HEK293 (cell line): ENCODE measurements around the gene IRF8.

ENCODE experiments used
- TCF7L2 ChIP-seq: IDR thresholded peaks from 2 replicates; pipeline ENCODE4 v1.6.1; 2011; ENCODE audit warnings: low read depth, mild to moderate bottlenecking, inconsistent platforms, low read length, moderate library complexity, borderline replicate concordance
- YY1 ChIP-seq: fragments of 450-650 bp; formaldehyde crosslinking; IDR thresholded peaks from 2 replicates; pipeline ENCODE4 v1.5.1; 2018; ENCODE audit warnings: missing biosample characterization, missing genetic modification characterization
- ZNF146 ChIP-seq: fragments of 450-650 bp; formaldehyde crosslinking; IDR thresholded peaks from 2 replicates; pipeline ENCODE4 v1.5.1; 2016; ENCODE audit warnings: missing biosample characterization, missing genetic modification characterization
- ZNF324 ChIP-seq: fragments of 450-650 bp; formaldehyde crosslinking; IDR thresholded peaks from 2 replicates; pipeline ENCODE4 v1.5.1; 2016; ENCODE audit warnings: missing biosample characterization, missing genetic modification characterization

DNA sequence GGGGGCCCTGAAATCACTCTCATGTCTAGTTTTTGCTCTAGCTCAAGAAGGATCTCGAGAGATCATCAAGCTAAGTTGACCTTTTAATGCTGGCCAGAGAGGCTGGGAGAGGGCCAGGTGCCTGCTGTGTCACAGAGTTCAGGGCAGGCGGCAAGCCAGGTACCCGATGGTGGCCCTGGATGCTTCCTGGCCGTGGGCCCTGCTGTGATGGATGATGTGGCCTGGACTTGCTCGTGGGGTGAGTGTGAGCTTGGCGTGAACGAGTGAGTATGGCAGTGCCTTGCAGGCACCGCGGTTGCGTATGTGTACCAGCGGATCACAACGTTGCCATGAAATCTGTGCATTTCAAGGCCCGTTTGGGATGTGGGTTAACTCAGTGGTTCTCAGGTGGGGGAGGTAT, 7.4 kb downstream of the IRF8 start:
- TF ChIP-seq ZNF146 (tag by site-specific recombination) (no peak), ZNF324 (no peak), YY1 (tag by site-specific recombination) (no peak), TCF7L2 (no peak)
